Measurements from ENCODE around the gene ZFP64.
A peak's percentile ranks its signal among the peaks of the same experiment; 100 is the strongest.

ZFP64 gene

DNA sequence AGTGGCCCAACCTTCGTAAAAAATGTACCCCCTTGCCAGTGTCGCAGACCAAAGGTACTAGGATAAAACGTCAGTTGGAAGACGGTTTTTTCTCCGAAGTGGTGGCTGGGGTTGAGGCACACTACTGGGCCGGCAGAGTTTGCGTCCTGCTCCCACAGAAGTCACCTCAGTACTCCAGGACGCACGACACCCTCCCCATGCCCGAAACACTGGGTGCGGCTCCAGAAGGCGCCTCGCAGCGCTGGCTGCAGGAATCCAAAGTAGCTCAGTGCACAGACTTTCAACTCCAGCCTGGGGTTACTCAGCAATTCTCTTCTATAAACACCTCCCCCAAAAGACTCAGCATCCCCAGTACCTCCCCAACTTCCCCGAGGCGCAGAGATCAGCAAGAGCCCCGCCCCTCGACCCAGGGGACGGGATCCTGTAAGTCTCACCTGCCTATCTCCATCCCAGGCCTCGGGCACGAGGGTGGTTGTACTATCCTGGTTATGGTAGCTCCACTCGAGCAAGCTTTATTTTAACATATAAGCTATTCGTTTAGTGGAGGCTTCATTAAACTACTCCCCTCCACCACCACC lies 88.2 kb downstream of the ZFP64 start:
- DNase-seq, result peak; percentile 20

DNA sequence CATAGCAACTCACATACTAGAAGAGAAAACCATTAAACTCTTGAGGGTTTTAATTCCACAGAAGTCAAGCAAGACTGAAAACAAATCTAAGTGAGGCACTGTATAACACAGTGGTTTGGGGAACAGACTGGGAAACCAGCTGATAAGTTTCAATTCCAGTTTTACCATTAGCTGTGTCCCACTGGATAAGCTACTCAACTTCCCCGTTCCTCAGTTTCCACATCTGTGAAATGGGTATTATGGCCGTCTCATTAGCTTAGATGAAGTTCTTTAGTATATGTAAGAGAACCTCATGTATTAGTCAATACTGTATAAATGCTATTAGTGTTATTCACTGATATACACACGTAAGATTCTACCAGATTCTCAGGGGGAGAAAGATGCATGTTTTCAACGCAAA lies 89.0 kb downstream of the ZFP64 start:
- DNase-seq, result no peak

- no peak for DNase-seq
Measured at GRCh38 chr20:52102126-52102525, 89.5 kb downstream of the ZFP64 start.

Measured in GOT3 (cell line).